Trophoblast cell (in vitro differentiated cells and primary cell): Measurements from ENCODE around the gene IL1F10.

Source experiments
- DNase-seq, 2 donors: peaks; one replicate each; pipeline ENCODE4 v3.0.0-alpha.2; 2016
- H2AFZ ChIP-seq: 2 replicates; pipeline ENCODE4 v1.6.1; 2013; ENCODE audit warnings: low read length, moderate library complexity, mild to moderate bottlenecking; ENCODE audit not compliant: insufficient read depth, poor library complexity
- H2AK5ac ChIP-seq: 2 replicates; pipeline ENCODE4 v1.6.1; 2013; ENCODE audit warnings: mild to moderate bottlenecking, low read length
- H2BK120ac ChIP-seq: 2 replicates; pipeline ENCODE4 v1.6.1; 2013; ENCODE audit warnings: low read length, mild to moderate bottlenecking, moderate library complexity; ENCODE audit not compliant: insufficient read depth, poor library complexity
- H2BK12ac ChIP-seq: 2 replicates; pipeline ENCODE4 v1.6.1; 2013; ENCODE audit warnings: mild to moderate bottlenecking, low read length, moderate library complexity
- H2BK5ac ChIP-seq: 2 replicates; pipeline ENCODE4 v1.6.1; 2013; ENCODE audit warnings: low read length, low read depth, moderate library complexity, mild to moderate bottlenecking; ENCODE audit not compliant: poor library complexity
- H3K14ac ChIP-seq: 2 replicates; pipeline ENCODE4 v1.6.1; 2013; ENCODE audit warnings: mild to moderate bottlenecking, low read length
- H3K18ac ChIP-seq: 2 replicates; pipeline ENCODE4 v1.6.1; 2013; ENCODE audit warnings: mild to moderate bottlenecking, low read length
- H3K23ac ChIP-seq: 2 replicates; pipeline ENCODE4 v1.6.1; 2013; ENCODE audit warnings: low read length
- H3K27ac ChIP-seq: 2 replicates; pipeline ENCODE4 v1.5.1; 2013; ENCODE audit warnings: low read depth, mild to moderate bottlenecking, inconsistent platforms, low read length, moderate library complexity
- H3K27me3 ChIP-seq: 2 replicates; pipeline ENCODE4 v1.6.1; 2013; ENCODE audit warnings: inconsistent platforms, mild to moderate bottlenecking, low read length, moderate library complexity; ENCODE audit not compliant: insufficient read depth
- H3K36me3 ChIP-seq, 2 experiments: 1 replicate in 1 of 2; 2 replicates in 1 of 2; pipeline ENCODE4 v1.6.1; 2013; ENCODE audit warnings: low read length in 2 of 2, mild to moderate bottlenecking in 2 of 2, moderate library complexity in 1 of 2; ENCODE audit not compliant: insufficient read depth in 2 of 2, control insufficient read depth in 1 of 2
- H3K4ac ChIP-seq: 2 replicates; pipeline ENCODE4 v1.6.1; 2013; ENCODE audit warnings: low read depth, mild to moderate bottlenecking, low read length, moderate library complexity
- H3K4me1 ChIP-seq, 2 experiments: 1 replicate in 1 of 2; 2 replicates in 1 of 2; pipeline ENCODE4 v1.6.1; 2013; ENCODE audit warnings: low read length in 2 of 2, mild to moderate bottlenecking in 2 of 2, moderate library complexity in 1 of 2; ENCODE audit not compliant: insufficient read depth in 2 of 2, control insufficient read depth in 1 of 2
- H3K4me2 ChIP-seq: 2 replicates; pipeline ENCODE4 v1.6.1; 2013; ENCODE audit warnings: inconsistent platforms, mild to moderate bottlenecking, low read length, moderate library complexity
- H3K4me3 ChIP-seq: 2 replicates; pipeline ENCODE4 v1.5.1; 2013; ENCODE audit warnings: mild to moderate bottlenecking, low read depth, low read length, inconsistent platforms
- H3K79me1 ChIP-seq: one replicate; pipeline ENCODE4 v1.6.1; 2013; ENCODE audit warnings: low read length
- H3K79me2 ChIP-seq: 2 replicates; pipeline ENCODE4 v1.6.1; 2013; ENCODE audit warnings: low read length, mild to moderate bottlenecking; ENCODE audit not compliant: control insufficient read depth, insufficient read depth, poor library complexity
- H3K9ac ChIP-seq: 2 replicates; pipeline ENCODE4 v1.6.1; 2013; ENCODE audit warnings: mild to moderate bottlenecking, low read length
- H3K9me3 ChIP-seq: 2 replicates; pipeline ENCODE4 v1.6.1; 2013; ENCODE audit warnings: low read depth, mild to moderate bottlenecking, control low read depth, inconsistent platforms, low read length; ENCODE audit not compliant: insufficient read depth
- H4K12ac ChIP-seq: 2 replicates; pipeline ENCODE4 v1.6.1; 2013; ENCODE audit warnings: low read depth, mild to moderate bottlenecking, low read length, moderate library complexity
- H4K8ac ChIP-seq: 2 replicates; pipeline ENCODE4 v1.6.1; 2013; ENCODE audit warnings: low read depth, mild to moderate bottlenecking, low read length, moderate library complexity
- H4K91ac ChIP-seq: one replicate; pipeline ENCODE4 v1.6.1; 2013; ENCODE audit warnings: low read depth, mild to moderate bottlenecking, low read length, moderate library complexity
- WGBS: extraction: QIAGEN DNeasy Blood & Tissue Kit; methylation state at CpG from one replicate; pipeline ENCODE4 v1.1.7; 2013; ENCODE audit warnings: missing lambda C conversion rate; ENCODE audit not compliant: insufficient read length, insufficient coverage; ENCODE audit errors: extremely low coverage; 5-methylcytosine and 5-hydroxymethylcytosine counted together

Gene IL1F10

DNA sequence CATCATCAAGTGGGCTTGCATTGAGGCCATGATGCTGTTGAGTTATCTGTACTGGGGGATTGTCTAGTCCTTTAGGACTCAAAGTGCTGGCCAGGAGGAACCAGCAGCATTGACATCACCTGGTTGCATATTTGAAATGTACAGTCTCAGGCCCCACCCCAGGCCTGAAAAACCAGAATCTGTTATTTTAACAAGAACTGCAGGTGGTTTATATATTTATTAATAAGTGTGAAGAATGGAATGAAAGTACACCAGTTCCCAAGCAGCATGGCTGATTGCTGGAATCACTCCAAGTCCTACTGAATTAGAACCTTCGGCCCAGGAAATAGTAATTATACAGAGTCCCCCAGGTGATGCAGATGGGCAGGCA is 2.8 kb downstream of the IL1F10 start:
- Histone ChIP-seq H3K4me3 (no peak overlapping the region), H3K23ac (no peak overlapping the region), H2AFZ (no peak overlapping the region), H3K79me2 (no peaks in the 10 kb centered on the region), H3K18ac (no peak overlapping the region), H4K12ac (no peak overlapping the region), H3K79me1 (no peaks in the 10 kb centered on the region), H4K91ac (no peak overlapping the region), H3K36me3 (no peaks in the 10 kb centered on the region), H2BK120ac (no peak overlapping the region), H3K9me3 (peaks cover 2% of the 10 kb centered on the region), H3K14ac (no peak overlapping the region), H3K27ac (no peak overlapping the region), H3K27me3 (no peaks in the 10 kb centered on the region), H3K9ac (no peak overlapping the region), H3K4ac (no peak overlapping the region), H3K4me2 (no peak overlapping the region), H4K8ac (no peak overlapping the region), H2BK12ac (no peak overlapping the region), H3K4me1 (peaks cover 5 to 7% of the 10 kb centered on the region in 2 experiments), H2BK5ac (no peak overlapping the region), H2AK5ac (no peak overlapping the region)
- no CpG with 5 or more reads among the region's 1 CpG for WGBS
- DNase-seq, result peak; percentile 64 to 84

DNA sequence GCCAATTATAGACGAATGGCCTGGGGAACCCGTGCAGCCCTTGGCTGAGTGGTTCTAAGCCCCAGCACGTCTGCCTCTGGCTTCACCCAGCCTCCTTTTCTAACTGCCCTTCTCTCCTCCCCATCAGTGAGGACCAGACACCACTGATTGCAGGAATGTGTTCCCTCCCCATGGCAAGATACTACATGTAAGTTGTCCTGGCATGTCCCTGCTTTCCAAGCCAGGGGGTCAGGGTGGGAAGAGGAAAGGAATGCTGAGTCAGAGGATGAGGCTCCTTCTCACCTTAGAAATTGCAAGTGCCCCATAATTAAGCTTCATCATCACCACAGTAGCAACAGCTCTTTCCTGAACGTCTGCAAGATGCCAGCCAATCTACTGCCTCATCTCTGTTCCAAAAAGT is 4.8 kb downstream of the IL1F10 start:
- H4K8ac ChIP-seq, result no peak overlapping the region
- peaks cover 5 to 7% of the 10 kb centered on the region in 2 experiments for H3K4me1 ChIP-seq
- no CpG with 5 or more reads among the region's 4 CpGs for WGBS
- H2AFZ ChIP-seq, result no peak overlapping the region
- no peaks in the 10 kb centered on the region for H3K27me3 ChIP-seq
- H2BK12ac ChIP-seq, result no peak overlapping the region
- no peak overlapping the region for H3K9ac ChIP-seq
- H3K4me2 ChIP-seq, result no peak overlapping the region
- no peak overlapping the region for H2BK120ac ChIP-seq
- peaks cover 2% of the 10 kb centered on the region for H3K9me3 ChIP-seq
- H3K79me1 ChIP-seq, result no peaks in the 10 kb centered on the region
- no peak overlapping the region for H3K4ac ChIP-seq
- no peaks in the 10 kb centered on the region for H3K36me3 ChIP-seq
- H4K91ac ChIP-seq, result no peak overlapping the region
- no peak overlapping the region for H3K18ac ChIP-seq
- H3K4me3 ChIP-seq, result no peak overlapping the region
- H2BK5ac ChIP-seq, result no peak overlapping the region
- no peak for DNase-seq
- H3K14ac ChIP-seq, result no peak overlapping the region
- H3K79me2 ChIP-seq, result no peaks in the 10 kb centered on the region
- no peak overlapping the region for H3K27ac ChIP-seq
- no peak overlapping the region for H4K12ac ChIP-seq
- H3K23ac ChIP-seq, result no peak overlapping the region
- H2AK5ac ChIP-seq, result no peak overlapping the region

- no peak overlapping the region for H4K8ac ChIP-seq
- no peak overlapping the region for H3K4me2 ChIP-seq
- no peak overlapping the region for H2BK120ac ChIP-seq
- no peak overlapping the region for H2AK5ac ChIP-seq
- peaks cover 5 to 7% of the 10 kb centered on the region in 2 experiments for H3K4me1 ChIP-seq
- H2AFZ ChIP-seq, result no peak overlapping the region
- no peak overlapping the region for H3K9ac ChIP-seq
- no peak overlapping the region for H3K23ac ChIP-seq
- no peak overlapping the region for H3K4me3 ChIP-seq
- no peak overlapping the region for H4K91ac ChIP-seq
- no peak overlapping the region for H3K18ac ChIP-seq
- no peak for DNase-seq
- WGBS, result no CpG with 5 or more reads among the region's 3 CpGs
- H2BK12ac ChIP-seq, result no peak overlapping the region
- H3K79me2 ChIP-seq, result no peaks in the 10 kb centered on the region
- H4K12ac ChIP-seq, result no peak overlapping the region
- H2BK5ac ChIP-seq, result no peak overlapping the region
- peaks cover 2% of the 10 kb centered on the region for H3K9me3 ChIP-seq
- no peak overlapping the region for H3K14ac ChIP-seq
- H3K36me3 ChIP-seq, result no peaks in the 10 kb centered on the region
- no peaks in the 10 kb centered on the region for H3K79me1 ChIP-seq
- H3K27me3 ChIP-seq, result no peaks in the 10 kb centered on the region
- H3K4ac ChIP-seq, result no peak overlapping the region
- no peak overlapping the region for H3K27ac ChIP-seq
These were observed 5.6 kb downstream of the IL1F10 start for GRCh38 chr2:113073325-113073834.

- Histone ChIP-seq H3K23ac (no peak overlapping the region), H3K9me3 (peaks cover 2% of the 10 kb centered on the region), H4K8ac (no peak overlapping the region), H2BK5ac (no peak overlapping the region), H3K79me1 (no peaks in the 10 kb centered on the region), H2AK5ac (no peak overlapping the region), H3K4me3 (no peak overlapping the region), H3K36me3 (no peaks in the 10 kb centered on the region), H2BK120ac (no peak overlapping the region), H3K4me2 (no peak overlapping the region), H4K91ac (no peak overlapping the region), H3K9ac (no peak overlapping the region), H3K27ac (no peak overlapping the region), H3K4me1 (peaks cover under 1 to 3% of the 10 kb centered on the region in 2 experiments), H3K79me2 (no peaks in the 10 kb centered on the region), H2BK12ac (no peak overlapping the region), H3K4ac (no peak overlapping the region), H4K12ac (no peak overlapping the region), H3K14ac (no peak overlapping the region), H3K27me3 (no peaks in the 10 kb centered on the region), H3K18ac (no peak overlapping the region), H2AFZ (no peak overlapping the region)
- no peak for DNase-seq
- WGBS, result no CpG with 5 or more reads among the region's 5 CpGs
These were observed 7.3 kb downstream of the IL1F10 start for GRCh38 chr2:113075030-113075429.
